ENCODE data around the gene GULP1.

The GULP1 gene

GRCh38 chr2:188345020-188345419, 53.3 kb downstream of the GULP1 start:
- no peak overlapping the region for H3K4me3 ChIP-seq (ENCODE audit: low read length)
- H3K9me3 ChIP-seq (ENCODE audit: control insufficient read depth, insufficient read depth, low read length), result no peaks in the 10 kb centered on the region
- H3K36me3 ChIP-seq (ENCODE audit: control insufficient read depth, low read length), result no peaks in the 10 kb centered on the region
- no peaks in the 10 kb centered on the region for H3F3A ChIP-seq (ENCODE audit: control insufficient read depth, insufficient read depth)
- H3K9me2 ChIP-seq (replicated peaks; ENCODE audit: control insufficient read depth, low read length), result no peaks in the 10 kb centered on the region
- H4K20me1 ChIP-seq (ENCODE audit: control insufficient read depth, insufficient read depth, low read depth, low read length), result no peaks in the 10 kb centered on the region
- no peak overlapping the region for H3K27ac ChIP-seq (ENCODE audit: low read depth, low read length)
- no peaks in the 10 kb centered on the region for H3K27me3 ChIP-seq (ENCODE audit: control insufficient read depth, low read length)
- H3K79me2 ChIP-seq (ENCODE audit: control insufficient read depth, low read length), result no peaks in the 10 kb centered on the region
- H3K4me2 ChIP-seq (ENCODE audit: low read length), result no peak overlapping the region
- TF ChIP-seq EZH2phosphoT487 (IDR thresholded peaks at IDR 0.05; ENCODE audit: borderline replicate concordance, low read length) (no peak), CTCF (IDR thresholded peaks at IDR 0.05; ENCODE audit: low read depth, low read length, poor library complexity, severe bottlenecking) (no peak)
- H3K4me1 ChIP-seq (ENCODE audit: control insufficient read depth, low read length), result no peaks in the 10 kb centered on the region

DNA sequence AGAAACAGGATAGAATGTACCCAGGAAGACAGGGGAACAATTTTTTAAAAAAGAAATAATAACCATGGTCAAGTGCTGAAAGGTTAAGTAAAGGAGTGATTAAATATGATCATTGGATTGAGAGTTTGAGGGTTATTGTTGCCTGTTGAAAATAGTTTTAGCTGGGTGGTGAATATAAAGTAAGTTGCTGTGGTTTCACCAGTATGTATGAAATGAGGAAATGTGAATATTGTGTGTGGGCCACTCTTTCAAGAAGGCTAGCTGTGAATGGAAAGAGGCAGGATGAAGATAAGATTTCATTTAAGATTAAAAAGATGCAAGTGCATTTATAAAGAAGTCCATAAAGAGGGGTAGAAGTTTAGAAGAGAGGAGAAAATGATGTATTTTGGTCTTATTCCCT, 53.8 kb downstream of the GULP1 start:
- Histone ChIP-seq H3K79me2 (ENCODE audit: control insufficient read depth, low read length) (no peaks in the 10 kb centered on the region), H3K27ac (ENCODE audit: low read depth, low read length) (no peak overlapping the region)
- no peak for TF ChIP-seq CTCF (IDR thresholded peaks at IDR 0.05; ENCODE audit: low read depth, low read length, poor library complexity, severe bottlenecking)
- TF ChIP-seq EZH2phosphoT487 (IDR thresholded peaks at IDR 0.05; ENCODE audit: borderline replicate concordance, low read length), result no peak

DNA sequence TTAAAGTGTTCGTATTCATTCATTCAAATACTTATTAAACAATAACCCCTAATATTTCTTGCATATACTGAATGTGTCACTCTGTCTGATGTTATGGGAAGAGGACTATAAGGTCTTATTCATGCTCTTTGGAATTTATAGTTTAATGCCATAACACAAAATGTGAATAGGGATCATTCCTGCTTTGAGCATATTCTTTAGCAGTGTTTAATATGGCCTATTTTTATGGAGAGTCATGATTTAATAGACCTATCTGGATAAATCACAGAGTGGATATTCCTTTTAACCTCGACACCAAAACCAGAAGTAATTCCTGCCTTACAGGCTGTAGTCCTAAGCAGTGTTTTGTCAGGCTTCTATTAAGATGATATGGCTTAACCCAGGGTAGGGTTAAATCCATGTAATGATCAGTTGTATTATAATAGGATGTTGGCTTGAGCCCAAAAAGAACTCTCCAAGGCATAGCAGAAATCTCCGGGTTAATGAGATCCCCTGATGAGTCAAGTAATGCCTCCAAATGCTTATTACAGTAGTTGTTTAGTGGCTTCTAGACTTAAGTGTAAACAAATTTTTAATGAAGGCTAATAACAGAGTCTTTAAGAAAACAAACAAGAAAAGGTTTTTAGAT, 54.3 kb downstream of the GULP1 start:
- Histone ChIP-seq H3K9me3 (ENCODE audit: control insufficient read depth, insufficient read depth, low read length) (no peaks in the 10 kb centered on the region), H3K4me1 (ENCODE audit: control insufficient read depth, low read length) (no peaks in the 10 kb centered on the region), H4K20me1 (ENCODE audit: control insufficient read depth, insufficient read depth, low read depth, low read length) (no peaks in the 10 kb centered on the region), H3K79me2 (ENCODE audit: control insufficient read depth, low read length) (no peaks in the 10 kb centered on the region), H3K9me2 (replicated peaks; ENCODE audit: control insufficient read depth, low read length) (no peaks in the 10 kb centered on the region), H3K4me2 (ENCODE audit: low read length) (no peak overlapping the region), H3K27me3 (ENCODE audit: control insufficient read depth, low read length) (no peaks in the 10 kb centered on the region), H3K36me3 (ENCODE audit: control insufficient read depth, low read length) (no peaks in the 10 kb centered on the region), H3K27ac (ENCODE audit: low read depth, low read length) (no peak overlapping the region), H3F3A (ENCODE audit: control insufficient read depth, insufficient read depth) (no peaks in the 10 kb centered on the region), H3K4me3 (ENCODE audit: low read length) (no peak overlapping the region)
- TF ChIP-seq CTCF (IDR thresholded peaks at IDR 0.05; ENCODE audit: low read depth, low read length, poor library complexity, severe bottlenecking) (no peak), EZH2phosphoT487 (IDR thresholded peaks at IDR 0.05; ENCODE audit: borderline replicate concordance, low read length) (no peak)

More for the DNA sequence above, 53.8 kb downstream of the GULP1 start:
- H3K4me2 ChIP-seq (ENCODE audit: low read length), result no peak overlapping the region
- H3K9me2 ChIP-seq (replicated peaks; ENCODE audit: control insufficient read depth, low read length), result no peaks in the 10 kb centered on the region
- no peaks in the 10 kb centered on the region for H3F3A ChIP-seq (ENCODE audit: control insufficient read depth, insufficient read depth)
- H3K4me3 ChIP-seq (ENCODE audit: low read length), result no peak overlapping the region
- no peaks in the 10 kb centered on the region for H3K9me3 ChIP-seq (ENCODE audit: control insufficient read depth, insufficient read depth, low read length)
- H4K20me1 ChIP-seq (ENCODE audit: control insufficient read depth, insufficient read depth, low read depth, low read length), result no peaks in the 10 kb centered on the region
- no peaks in the 10 kb centered on the region for H3K36me3 ChIP-seq (ENCODE audit: control insufficient read depth, low read length)
- H3K27me3 ChIP-seq (ENCODE audit: control insufficient read depth, low read length), result no peaks in the 10 kb centered on the region
- H3K4me1 ChIP-seq (ENCODE audit: control insufficient read depth, low read length), result no peaks in the 10 kb centered on the region
